HG02642 (cell line): ENCODE measurements around the gene SPATA17.
"Not testable (repeated sequence)": the region's sequence is repeated elsewhere in the genome, so short reads cannot be mapped to it uniquely, and the experiment has no call there.

Source experiments
- ATAC-seq: cut with Tn5 transposase; IDR thresholded peaks from one replicate; pipeline ENCODE4 v1.9.1; 2021; ENCODE audit warnings: mild to moderate bottlenecking; ENCODE audit not compliant: unreplicated experiment, poor library complexity

Gene SPATA17

DNA sequence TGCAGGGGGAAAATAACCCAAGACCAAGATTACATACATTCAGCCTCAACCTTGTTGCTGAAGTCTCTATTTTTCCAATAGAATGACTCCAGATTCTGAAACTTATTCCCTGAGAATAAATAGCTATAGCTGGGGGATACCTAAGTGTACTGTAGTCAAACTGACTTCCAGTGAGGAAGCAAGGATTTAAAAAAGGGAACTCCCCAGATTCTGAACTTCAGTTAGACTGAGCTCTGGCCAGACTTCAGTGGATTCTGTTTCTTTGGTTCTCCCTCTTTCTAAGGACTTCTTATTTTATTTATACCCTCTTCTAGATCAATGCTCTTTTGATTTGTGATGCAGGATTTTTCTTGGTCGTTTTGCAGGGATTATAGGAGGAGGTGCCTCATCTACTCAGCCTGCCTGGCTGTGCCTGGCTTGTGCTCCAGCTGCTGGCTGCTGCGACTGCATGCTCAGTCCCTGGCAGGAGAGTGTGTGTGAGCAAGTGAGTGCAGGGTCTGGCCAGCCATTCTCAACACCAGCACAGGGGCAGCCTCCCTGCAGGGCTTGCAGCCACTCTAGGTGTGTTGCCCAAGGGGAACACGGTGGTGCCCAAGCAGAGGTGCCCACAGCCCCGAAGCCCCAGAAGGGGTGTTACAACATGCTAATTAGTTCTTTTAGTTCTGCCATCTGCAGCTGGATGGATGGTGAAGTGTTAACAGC lies 43.0 kb downstream of the SPATA17 start:
- ATAC-seq, result no peak

DNA sequence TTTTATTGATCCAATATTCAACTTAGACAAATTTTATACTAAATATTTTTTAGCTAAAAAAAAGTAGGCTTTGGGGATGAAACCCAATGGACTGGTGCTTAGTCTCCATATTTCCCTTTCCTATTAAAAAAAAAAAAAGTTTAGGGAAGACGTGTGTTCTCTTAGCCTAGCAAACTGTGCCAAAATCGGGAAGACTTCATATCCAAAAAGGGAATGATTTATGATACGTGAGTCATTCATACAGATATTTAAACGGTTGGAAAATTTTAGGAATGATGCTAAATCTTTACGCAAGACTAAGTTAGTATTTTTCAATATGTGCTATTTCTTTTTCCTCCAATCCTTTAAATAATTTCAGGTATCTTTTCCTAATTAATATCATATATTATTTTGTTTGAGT lies 50.7 kb downstream of the SPATA17 start:
- ATAC-seq, result no peak

DNA sequence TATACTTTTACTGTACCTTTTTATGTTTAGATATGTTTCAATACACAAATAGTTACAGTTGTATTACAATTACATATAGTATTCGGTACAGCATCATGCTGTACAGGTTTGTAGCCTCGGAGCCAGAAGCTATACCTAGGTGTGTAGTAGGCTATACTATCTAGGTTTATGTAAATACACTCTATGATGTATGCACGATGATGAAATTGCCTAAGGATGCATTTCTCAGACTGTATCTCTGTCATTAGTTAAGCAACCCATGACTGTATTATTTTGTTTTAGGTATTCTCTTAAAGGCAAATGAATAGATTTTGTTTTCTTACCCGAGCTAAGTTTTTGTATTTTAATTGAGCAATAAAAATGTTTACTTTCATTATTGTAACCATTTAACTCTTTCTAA lies 56.4 kb downstream of the SPATA17 start:
- no peak for ATAC-seq

DNA sequence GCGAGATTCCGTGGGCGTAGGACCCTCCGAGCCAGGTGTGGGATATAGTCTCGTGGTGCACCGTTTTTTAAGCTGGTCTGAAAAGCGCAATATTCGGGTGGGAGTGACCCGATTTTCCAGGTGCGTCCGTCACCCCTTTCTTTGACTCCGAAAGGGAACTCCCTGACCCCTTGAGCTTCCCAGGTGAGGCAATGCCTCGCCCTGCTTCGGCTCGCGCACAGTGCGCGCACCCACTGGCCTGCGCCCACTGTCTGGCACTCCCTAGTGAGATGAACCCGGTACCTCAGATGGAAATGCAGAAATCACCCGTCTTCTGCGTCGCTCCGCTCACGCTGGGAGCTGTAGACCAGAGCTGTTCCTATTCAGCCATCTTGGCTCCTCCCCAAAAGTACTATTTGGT lies 65.0 kb downstream of the SPATA17 start:
- ATAC-seq, result not testable (repeated sequence)

DNA sequence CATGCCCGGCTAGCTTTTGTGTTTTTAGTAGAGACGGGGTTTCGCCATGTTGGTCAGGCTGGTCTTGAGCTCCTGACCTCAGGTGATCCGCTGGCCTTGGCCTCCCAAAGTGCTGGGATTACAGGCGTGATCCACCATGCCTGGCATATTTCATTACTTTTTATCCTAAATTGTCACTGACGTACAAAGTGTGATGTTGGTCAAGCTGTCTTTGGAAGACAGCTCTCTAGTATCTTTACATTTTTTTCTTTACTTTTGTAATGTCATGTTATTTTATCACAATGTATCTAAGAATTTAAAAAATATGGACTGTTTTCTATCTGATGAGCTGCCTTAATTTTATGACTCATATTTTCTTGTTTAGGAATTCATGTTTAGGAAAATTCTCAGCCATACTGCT lies 72.2 kb downstream of the SPATA17 start:
- ATAC-seq, result no peak

DNA sequence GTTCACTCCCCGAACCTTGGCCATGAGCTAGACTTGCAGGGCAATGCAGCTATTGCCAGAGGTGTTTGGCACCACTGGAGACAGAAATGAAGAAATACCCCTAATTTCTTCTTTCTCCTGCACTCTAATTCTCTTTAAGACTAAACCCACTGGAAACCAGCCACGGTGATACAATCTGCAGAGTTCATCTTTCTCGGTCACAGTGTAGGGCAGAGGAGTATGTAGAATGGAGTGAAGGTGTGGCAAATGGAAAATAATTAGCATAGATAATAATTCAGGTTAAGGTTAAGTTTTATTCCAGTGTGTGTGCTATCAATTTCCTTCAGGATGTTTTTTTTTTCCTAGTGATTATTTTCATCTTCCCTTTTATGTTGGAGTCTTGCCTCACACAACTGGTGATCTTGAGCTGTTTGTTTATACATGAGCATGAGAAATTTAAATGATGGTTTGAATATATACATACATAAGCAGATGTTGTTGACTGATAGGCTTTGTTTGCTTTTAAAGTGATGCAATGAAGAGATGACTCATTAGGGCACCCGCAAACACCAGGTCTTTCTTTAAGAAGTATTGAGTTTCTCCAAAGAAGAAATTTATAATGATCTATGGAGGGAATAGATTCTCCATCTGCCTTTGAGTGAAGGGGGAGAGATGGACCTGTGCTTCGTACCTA lies 81.9 kb downstream of the SPATA17 start:
- ATAC-seq, result no peak

DNA sequence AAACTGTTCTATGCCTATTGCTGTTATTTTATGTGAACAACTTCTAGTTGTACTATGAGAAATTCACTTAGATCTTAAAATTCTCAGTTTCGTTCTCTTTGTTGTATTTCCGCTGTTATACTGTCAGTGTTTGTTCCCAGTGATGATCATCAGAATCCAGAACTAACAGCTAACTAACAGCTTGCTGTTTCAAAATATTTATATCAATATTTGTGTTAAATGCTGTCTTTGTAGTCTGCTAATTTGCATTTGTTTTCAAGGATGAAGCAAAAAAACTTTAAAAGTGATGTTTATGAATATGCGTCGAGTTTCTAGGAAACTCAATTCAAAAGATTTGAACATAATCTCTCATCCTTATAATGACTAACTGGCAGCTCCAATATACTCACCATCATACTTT lies 84.5 kb downstream of the SPATA17 start:
- no peak for ATAC-seq

DNA sequence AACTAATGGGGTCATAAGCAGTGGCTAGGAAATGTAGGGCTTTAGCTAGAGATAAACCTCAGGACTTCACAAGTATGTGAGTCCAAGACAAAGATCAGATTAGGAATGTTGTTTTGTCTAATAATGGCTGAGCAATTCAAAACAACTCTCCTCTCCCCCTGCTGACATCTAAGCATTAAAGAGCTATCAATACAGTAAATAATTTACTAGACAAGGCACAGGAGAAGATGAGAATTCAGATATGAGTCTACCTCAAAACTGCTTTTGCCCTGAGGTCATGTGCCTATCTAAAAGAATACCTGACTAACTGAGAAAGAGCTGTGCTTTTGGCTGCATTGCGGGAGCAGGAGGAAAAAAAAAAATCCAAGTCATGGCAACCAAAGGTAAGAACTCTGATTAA lies 86.8 kb downstream of the SPATA17 start:
- ATAC-seq, result no peak

DNA sequence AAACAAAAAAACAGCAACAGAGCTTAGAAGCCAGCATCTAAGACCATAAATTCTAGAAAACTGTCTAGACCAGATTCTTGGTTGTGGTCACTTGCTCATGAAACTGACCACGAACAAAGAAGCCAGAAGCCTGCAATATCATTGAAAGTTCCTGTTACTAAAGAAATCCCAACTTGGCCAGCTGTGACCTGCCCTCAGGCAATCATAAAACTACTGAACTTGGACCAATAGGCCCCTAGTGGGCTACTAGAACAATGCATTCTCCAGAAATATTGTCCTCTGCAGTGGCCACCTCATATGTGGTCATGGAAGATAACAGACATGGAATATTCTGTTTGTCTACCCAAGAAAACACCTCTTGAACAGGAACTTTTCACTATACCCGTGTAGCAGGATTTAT lies 87.7 kb downstream of the SPATA17 start:
- no peak for ATAC-seq

DNA sequence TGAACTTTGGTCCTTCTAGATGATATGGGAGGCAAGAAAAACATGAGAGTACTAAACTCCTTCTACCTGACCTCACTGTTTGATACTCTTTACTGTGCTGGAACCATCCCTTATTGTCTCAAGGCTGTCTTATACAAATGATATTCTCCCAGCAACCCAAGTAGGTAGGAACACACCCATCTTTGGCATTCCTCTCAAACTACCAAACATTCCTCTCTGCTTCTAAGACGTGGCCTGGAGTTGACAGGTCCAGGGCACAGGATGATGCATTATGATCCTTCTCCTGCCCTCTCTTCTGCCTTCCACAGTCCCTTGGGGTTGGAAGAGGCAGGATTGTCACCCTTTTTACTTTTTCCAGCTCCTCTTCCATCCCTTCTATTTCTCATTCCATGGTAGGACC lies 90.5 kb downstream of the SPATA17 start:
- ATAC-seq, result no peak

DNA sequence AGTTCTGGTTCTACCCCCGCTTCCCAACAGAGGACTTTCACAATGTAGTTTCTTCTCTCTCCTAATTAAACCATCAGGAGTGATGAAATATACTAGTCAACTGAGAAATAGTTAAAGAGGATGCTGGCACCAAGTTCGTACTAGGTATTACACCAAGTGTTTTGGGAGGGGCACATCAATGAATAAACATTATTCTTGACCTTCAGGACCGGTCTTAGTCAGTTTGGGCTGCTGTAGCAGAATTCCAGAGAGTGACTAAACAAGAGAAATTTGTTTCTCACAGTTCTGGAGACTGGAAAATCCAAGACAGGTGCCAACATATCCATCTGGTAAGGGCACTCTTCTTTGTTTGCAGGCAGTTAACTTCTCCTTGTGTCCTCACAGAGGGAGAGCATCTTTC lies 103.8 kb downstream of the SPATA17 start:
- no peak for ATAC-seq

DNA sequence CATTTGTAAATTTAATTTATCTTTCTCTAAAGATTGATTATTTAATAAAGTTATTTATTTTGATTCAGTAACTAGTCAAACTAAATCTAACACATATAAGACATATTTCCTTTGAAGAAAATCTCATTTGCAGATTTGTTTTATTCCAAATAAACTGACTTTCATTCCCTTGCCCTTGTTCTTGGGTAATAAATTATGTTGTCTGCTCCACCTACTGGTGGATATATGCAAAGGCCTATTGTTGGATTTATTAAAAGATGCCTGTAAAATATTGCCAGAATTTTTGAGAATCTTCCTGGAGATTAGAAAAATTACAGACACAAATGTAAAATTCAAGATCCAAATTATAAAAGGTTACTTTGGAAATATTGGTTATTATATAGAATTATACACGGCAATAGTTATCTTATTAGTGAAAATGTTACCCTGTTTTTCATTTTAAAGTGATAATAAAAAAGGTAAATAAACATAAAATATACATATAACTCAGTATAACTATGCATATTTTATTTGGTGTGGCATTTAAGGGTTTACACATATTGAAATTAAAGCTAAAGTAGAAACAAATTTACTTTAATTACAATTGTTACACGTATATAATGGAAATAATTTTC lies 116.1 kb downstream of the SPATA17 start:
- ATAC-seq, result no peak

DNA sequence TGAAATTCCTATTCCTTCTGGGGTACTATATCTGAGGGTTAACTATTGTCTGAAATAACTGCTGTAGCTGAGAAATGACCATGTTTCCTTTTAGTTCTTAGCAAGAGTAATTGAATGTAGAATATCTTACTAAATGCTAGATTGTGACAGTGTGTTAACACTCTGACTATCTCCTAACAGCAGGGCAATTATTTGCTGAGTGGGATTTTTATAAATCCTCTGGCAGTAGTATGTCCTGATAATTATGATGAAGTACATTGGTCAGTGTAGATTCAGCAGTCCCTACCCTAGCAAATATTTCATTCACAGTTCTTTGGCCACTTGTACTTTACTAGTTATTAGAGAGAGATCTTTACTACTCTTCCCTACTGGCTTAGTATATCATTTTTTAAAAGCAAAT lies 138.6 kb downstream of the SPATA17 start:
- no peak for ATAC-seq

DNA sequence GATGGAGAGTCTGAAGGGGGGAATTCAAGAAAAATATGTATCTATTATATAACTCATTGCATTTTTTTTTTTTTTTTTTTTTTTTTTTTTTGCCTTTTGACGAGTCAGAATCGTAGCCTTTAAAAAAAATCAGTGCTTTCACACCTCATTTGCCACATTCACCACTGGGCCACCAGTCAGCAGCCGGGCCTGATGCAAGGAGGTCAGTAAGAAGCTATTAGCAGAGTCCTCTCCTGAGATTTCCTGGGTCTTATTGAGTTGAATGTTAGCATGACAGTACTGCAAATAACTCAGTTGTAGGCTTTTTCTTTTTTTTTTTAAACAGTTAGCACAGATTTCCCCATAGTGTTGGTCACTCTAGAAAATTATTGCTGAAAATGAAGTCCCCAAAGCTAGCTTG lies 139.8 kb downstream of the SPATA17 start:
- ATAC-seq, result no peak

DNA sequence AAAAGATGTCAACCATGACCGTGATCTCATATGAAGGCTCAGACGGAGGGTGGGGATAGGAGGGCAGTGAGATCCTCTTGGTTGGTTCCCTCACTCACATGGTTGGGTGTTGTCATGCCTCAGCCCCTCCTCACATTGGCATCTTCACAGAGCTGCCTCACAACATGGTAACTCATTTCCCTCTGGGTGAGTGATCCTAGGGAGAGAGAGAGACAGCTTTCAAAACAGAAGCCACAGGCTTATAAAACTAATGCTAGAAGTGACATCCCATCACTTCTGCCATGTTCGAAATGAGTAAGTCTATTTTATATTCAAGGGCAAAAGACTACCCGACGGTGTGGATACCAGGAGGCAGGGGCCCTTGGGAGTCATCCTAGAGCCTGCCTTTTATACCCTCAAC lies 145.5 kb downstream of the SPATA17 start:
- ATAC-seq, result no peak

DNA sequence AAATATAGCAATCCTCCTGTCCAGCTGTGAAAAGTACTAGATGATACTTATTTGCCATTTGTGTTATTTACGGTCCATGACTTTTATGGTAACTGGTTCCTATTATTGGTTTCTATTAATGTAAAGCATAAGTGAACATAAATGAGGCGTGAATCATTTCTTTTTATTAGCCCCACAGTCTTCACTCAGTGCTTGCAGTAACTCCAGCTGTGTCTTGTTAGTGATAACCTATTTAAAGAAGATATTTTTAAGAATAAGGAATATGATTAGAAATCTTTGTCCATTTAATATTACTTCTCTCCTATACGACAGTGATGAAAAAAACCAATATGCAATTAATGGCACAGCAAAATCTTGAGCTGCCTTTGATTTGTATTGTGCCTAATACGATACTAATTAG lies 149.9 kb downstream of the SPATA17 start:
- ATAC-seq, result no peak

DNA sequence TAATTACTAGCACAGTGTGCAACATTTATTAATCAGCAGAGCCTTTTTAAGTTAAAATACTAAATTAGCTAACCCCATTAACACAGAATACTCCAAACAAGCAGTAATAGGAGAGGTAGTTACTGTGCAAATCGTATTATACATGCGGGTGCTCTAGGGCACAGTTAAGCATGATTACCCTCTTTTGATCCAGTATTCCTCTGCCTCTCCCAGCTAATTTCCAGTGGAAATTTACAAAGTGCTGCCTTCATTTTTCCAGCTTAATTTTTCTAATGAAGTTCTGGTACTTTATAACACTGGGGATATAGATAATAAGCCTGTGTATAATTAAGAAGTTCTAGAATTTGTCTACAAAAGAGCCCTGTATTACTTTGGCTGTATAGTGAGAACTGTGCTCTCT lies 159.9 kb downstream of the SPATA17 start:
- ATAC-seq, result no peak

DNA sequence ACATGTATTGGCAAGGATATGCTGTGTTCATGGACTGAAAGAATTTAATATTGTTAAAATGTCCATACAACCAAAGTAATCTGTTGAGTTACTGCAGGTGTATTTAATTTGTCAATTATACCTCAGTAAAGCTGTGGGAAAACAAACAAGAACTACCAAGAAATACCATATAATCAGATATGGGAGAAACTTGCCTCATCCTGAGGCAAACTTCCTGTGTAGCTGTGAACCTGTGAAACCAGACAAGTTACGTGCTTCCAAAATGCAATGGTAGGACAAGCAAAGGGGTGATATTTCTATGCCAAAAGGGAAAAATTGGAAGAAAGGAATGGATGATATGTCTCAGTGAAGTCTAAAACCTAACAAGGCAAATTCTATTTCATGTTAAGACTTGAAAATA lies 174.6 kb downstream of the SPATA17 start:
- no peak for ATAC-seq

DNA sequence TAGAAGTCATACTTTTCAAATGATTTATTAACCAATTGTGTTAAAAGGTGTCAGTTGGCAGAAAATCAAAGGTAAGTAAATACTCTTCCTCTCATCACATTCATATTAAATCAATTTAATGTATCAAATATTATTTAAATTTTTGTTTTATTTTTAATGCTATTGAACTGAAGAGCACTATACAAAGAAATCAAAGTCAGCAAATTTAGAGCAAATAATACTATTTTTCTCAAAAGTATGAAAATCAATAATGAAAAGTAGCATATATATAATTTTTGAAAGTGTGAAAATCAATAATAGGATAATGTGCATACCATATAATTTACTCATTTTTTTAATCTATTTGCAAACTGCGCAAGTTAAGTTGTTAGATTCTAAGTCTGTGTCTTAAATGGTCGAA lies 181.0 kb downstream of the SPATA17 start:
- no peak for ATAC-seq

DNA sequence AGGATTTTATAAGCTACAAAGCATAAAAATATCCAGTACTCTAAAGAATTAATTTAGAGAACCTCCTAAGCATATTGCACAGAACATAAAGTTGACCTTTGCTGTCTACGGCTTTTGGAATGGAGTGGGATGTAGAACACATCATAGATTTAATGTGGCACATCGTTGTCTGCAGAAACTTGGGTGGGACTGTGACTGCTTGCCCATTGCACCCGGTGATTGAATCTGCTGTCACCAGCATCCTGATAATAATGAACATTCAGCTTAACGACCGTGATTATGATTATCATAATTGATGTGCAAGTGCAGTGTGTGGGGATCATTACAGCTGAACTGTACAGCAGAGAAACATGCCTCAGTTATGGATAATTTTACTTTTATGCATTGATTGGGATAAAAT lies 181.9 kb downstream of the SPATA17 start:
- no peak for ATAC-seq

DNA sequence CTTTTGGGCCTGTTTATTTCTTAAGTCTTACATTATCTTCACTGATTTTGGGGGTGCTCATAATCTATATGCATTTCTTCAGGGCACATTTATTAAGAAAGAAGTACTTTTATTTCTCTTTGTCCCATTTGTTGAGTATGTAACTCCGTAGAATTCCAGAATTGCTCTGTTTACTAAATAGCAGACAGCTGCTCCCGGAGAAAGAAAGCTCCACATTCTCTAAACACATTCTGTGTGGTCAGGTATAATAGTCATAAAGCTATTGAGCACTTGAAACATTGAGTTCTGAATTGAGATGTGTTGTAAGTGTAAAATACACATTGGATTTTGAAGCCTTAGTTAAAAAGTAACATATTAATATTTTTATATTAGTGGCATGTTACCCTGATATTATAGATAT lies 206.5 kb downstream of the SPATA17 start:
- ATAC-seq, result no peak

DNA sequence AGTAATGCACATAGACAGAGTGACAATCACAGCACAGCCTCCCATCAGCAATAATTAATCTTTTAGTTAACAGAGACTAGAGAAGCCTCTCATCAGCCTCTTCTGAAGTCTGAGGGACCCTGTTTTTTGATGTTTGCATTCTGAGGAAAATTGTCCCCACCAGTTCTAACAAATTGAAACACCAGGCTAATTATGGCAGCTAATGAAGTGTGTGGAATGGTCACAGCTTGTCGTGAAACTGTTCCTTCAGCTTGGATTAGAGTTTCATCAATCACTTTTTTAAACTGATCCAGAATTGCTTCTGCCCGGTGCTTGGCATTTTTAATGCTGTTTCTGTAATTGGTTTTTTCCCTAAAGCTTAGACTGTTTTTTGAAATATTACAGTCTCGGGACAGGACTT lies 208.0 kb downstream of the SPATA17 start:
- no peak for ATAC-seq
